HG03139 (cell line): ENCODE data around the gene OPN4.
"Not testable (repeated sequence)": the region's sequence is repeated elsewhere in the genome, so short reads cannot be mapped to it uniquely, and the experiment has no call there.

ENCODE experiments used
- ATAC-seq: cut with Tn5 transposase; IDR thresholded peaks from one replicate; pipeline ENCODE4 v1.9.1; 2021; ENCODE audit not compliant: unreplicated experiment

The OPN4 gene

GRCh38 chr10:86654411-86655172, at the start of gene OPN4:
TSS of gene OPN4 (plus strand) at chr10:86654547. CDS start at chr10:86654784, 237 bp downstream.
- no peak for ATAC-seq

GRCh38 chr10:86607674-86608073, 46.7 kb upstream of the OPN4 start:
- ATAC-seq: no peak

- no peak for ATAC-seq
Observed at GRCh38 chr10:86609920-86610319, 44.4 kb upstream of the OPN4 start.

GRCh38 chr10:86611386-86611785, 43.0 kb upstream of the OPN4 start:
- no peak for ATAC-seq

- no peak for ATAC-seq
Observed at GRCh38 chr10:86613096-86613495, 41.3 kb upstream of the OPN4 start.

- ATAC-seq: no peak
Observed at GRCh38 chr10:86613905-86614304, 40.4 kb upstream of the OPN4 start.

GRCh38 chr10:86614853-86615252, 39.5 kb upstream of the OPN4 start:
- no peak for ATAC-seq

- ATAC-seq: not testable (repeated sequence)
Observed at GRCh38 chr10:86617278-86617677, 37.1 kb upstream of the OPN4 start.

GRCh38 chr10:86628311-86628710, 26.0 kb upstream of the OPN4 start:
- ATAC-seq: no peak

- no peak for ATAC-seq
Observed at GRCh38 chr10:86630079-86630478, 24.3 kb upstream of the OPN4 start.

GRCh38 chr10:86632009-86632800, 22.1 kb upstream of the OPN4 start:
- ATAC-seq: no peak

GRCh38 chr10:86632951-86633350, 21.4 kb upstream of the OPN4 start:
- no peak for ATAC-seq

- ATAC-seq: no peak
Observed at GRCh38 chr10:86635402-86635801, 18.9 kb upstream of the OPN4 start.

GRCh38 chr10:86636311-86636710, 18.0 kb upstream of the OPN4 start:
- no peak for ATAC-seq

GRCh38 chr10:86642021-86642420, 12.3 kb upstream of the OPN4 start:
- no peak for ATAC-seq

GRCh38 chr10:86642499-86642898, 11.8 kb upstream of the OPN4 start:
- no peak for ATAC-seq

- ATAC-seq: peak; percentile 47
Observed at GRCh38 chr10:86644152-86644793, 10.1 kb upstream of the OPN4 start.

GRCh38 chr10:86644794-86645445, 9.4 kb upstream of the OPN4 start:
- ATAC-seq: no peak

GRCh38 chr10:86645621-86646165, 8.7 kb upstream of the OPN4 start:
- not testable (repeated sequence) for ATAC-seq

- no peak for ATAC-seq
Observed at GRCh38 chr10:86646532-86646931, 7.8 kb upstream of the OPN4 start.

- ATAC-seq: no peak
Observed at GRCh38 chr10:86646933-86647332, 7.4 kb upstream of the OPN4 start.
